Thyroid gland (tissue), 4 donors: Measurements from ENCODE around the gene CALR3.

Experiments used
- CTCF ChIP-seq, 6 experiments: fragments of 200-600 bp in 3 of 6; fragments of 450-650 bp in 3 of 6; sonication (generic) in 3 of 6; IDR thresholded peaks; one replicate each; pipeline ENCODE4 v1.5.1; 2016 to 2019; ENCODE audit warnings: antibody characterized with exemption in 6 of 6, mild to moderate bottlenecking in 2 of 6, inconsistent platforms in 1 of 6, moderate library complexity in 1 of 6
- POLR2A ChIP-seq, 2 donors: fragments of 450-650 bp; IDR thresholded peaks; one replicate each; pipeline ENCODE4 v1.6.1; 2017; ENCODE audit warnings: antibody characterized with exemption in 2 of 2, mild to moderate bottlenecking in 2 of 2, moderate library complexity in 1 of 2

- TF ChIP-seq CTCF (IDR thresholded peaks at IDR 0.05): no peak
- no peak for TF ChIP-seq POLR2A (IDR thresholded peaks at IDR 0.05)
These were observed 59.8 kb downstream of the CALR3 start for GRCh38 chr19:16435999-16436650.
